Nephron progenitor cell (in vitro differentiated cells): Measurements from ENCODE around the gene CENPP.

Experiments
- DNase-seq: peaks from one replicate; pipeline ENCODE4 v3.0.0; 2021
- H3K27ac Mint-ChIP-seq: 2 replicates; pipeline ENCODE4 v1.8.0; 2021; ENCODE audit warnings: mild to moderate bottlenecking, moderate library complexity, mixed read lengths
- H3K27me3 Mint-ChIP-seq: 2 replicates; pipeline ENCODE4 v1.8.0; 2021; ENCODE audit warnings: mild to moderate bottlenecking, low read depth, mixed read lengths; ENCODE audit not compliant: poor library complexity
- H3K36me3 Mint-ChIP-seq: 2 replicates; pipeline ENCODE4 v1.8.0; 2021; ENCODE audit warnings: low read depth, mixed read lengths
- H3K4me1 Mint-ChIP-seq: 2 replicates; pipeline ENCODE4 v1.8.0; 2021; ENCODE audit warnings: mixed read lengths
- H3K4me3 Mint-ChIP-seq: 2 replicates; pipeline ENCODE4 v1.8.0; 2021; ENCODE audit warnings: mild to moderate bottlenecking, moderate library complexity, mixed read lengths
- H3K9me3 Mint-ChIP-seq: 2 replicates; pipeline ENCODE4 v1.8.0; 2021; ENCODE audit warnings: mild to moderate bottlenecking, moderate library complexity, mixed read lengths
- CTCF ChIP-seq: fragments of 200-600 bp; sonication (generic); IDR thresholded peaks from 2 replicates; pipeline ENCODE4 v1.5.0; 2021; ENCODE audit warnings: antibody characterized with exemption

The CENPP gene

DNA sequence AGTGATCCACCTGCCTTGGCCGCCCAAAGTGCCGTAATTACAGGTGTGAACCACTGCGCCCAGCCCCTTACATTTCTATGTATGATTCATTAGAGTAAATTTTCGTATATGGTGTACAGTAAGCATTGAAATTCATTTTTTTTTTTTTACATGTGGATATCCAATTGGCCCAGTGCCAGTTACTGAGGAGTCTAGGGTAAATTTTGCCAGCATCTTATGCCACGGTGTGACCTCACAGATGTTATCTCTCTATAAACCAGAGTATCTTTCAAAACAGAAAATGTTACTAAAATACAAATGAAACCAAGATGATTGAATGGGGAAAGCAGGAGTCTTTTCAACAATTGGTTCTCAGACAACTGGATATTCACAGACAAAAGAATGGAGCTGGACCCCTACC is 279.5 kb downstream of the CENPP start:
- no peak overlapping the region for H3K27ac Mint-ChIP-seq
- H3K4me3 Mint-ChIP-seq: no peak overlapping the region
- no peak for TF ChIP-seq CTCF
- peaks cover 41% of the 10 kb centered on the region for H3K4me1 Mint-ChIP-seq
- no peaks in the 10 kb centered on the region for H3K27me3 Mint-ChIP-seq
- H3K36me3 Mint-ChIP-seq: peaks cover 19% of the 10 kb centered on the region
- H3K9me3 Mint-ChIP-seq: peaks cover 35% of the 10 kb centered on the region
- no peak for DNase-seq

DNA sequence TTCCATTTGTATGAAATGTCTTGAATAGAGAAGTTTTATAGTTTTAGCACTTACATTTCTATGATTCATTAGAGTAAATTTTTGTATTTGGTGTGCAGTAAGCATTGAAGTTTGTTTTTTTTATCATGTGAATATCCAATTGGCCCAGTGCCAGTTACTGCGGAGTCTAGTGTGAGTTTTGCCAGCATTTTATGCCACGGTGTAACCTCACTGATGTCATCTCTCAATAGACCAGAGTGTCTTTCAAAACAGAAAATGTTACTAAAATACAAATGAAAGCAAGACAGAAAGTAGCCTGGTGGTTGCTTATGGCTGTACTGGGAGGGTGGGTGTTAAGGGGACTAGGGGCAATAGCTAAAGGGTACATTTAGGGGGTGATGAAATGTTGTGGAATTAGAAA is 281.3 kb downstream of the CENPP start:
- no peak overlapping the region for H3K4me3 Mint-ChIP-seq
- no peaks in the 10 kb centered on the region for H3K27me3 Mint-ChIP-seq
- DNase-seq: no peak
- peaks cover 32% of the 10 kb centered on the region for H3K4me1 Mint-ChIP-seq
- TF ChIP-seq CTCF: no peak
- no peak overlapping the region for H3K27ac Mint-ChIP-seq
- H3K9me3 Mint-ChIP-seq: peaks cover 35% of the 10 kb centered on the region
- H3K36me3 Mint-ChIP-seq: peaks cover 29% of the 10 kb centered on the region

GRCh38 chr9:92607773-92608172 is 282.0 kb downstream of the CENPP start:
- no peak for TF ChIP-seq CTCF
- H3K27ac Mint-ChIP-seq: peak overlapping the region; percentile 64
- peaks cover 35% of the 10 kb centered on the region for H3K9me3 Mint-ChIP-seq
- peak; percentile 23 for DNase-seq
- peaks cover 35% of the 10 kb centered on the region for H3K4me1 Mint-ChIP-seq
- H3K27me3 Mint-ChIP-seq: no peaks in the 10 kb centered on the region
- peaks cover 33% of the 10 kb centered on the region for H3K36me3 Mint-ChIP-seq
- no peak overlapping the region for H3K4me3 Mint-ChIP-seq

DNA sequence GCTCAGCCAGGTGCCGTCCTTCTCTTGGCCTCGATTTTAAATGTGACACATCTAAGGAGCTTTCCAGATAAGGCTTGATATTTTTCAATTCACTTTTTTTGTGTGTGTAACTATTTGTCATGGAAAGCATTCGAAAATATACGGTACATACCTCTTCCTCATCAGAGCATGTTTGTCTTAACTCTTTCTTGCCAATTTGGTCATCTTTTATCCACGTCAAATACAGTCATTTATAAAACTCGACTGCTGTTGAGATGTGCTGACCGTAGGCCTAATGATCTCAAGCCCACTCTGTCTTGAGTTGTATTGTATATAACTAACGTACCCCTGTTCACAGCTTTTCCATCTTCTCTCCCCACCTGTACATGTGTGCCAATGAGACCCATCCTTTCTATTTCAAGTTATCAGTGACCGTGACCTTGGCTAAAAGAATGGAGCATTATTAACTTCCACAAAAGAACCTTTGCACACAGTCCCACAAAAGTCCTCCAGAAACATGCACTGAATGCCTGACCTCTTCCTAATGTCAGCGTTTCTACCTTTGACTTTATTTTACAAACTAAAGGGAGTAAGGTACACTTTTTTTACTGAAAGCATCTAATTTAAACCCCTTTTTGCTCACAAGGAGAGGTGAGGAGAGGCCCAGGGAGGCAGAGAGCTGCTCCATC is 282.6 kb downstream of the CENPP start:
- H3K27ac Mint-ChIP-seq: peak overlapping the region; percentile 64
- peaks cover 35% of the 10 kb centered on the region for H3K4me1 Mint-ChIP-seq

GRCh38 chr9:92608909-92609445 is 283.2 kb downstream of the CENPP start:
- Mint-ChIP-seq H3K4me3 (no peak overlapping the region), H3K36me3 (peaks cover 25% of the 10 kb centered on the region), H3K27me3 (no peaks in the 10 kb centered on the region), H3K27ac (peak overlapping the region; percentile 80), H3K4me1 (peaks cover 35% of the 10 kb centered on the region), H3K9me3 (peaks cover 25% of the 10 kb centered on the region)
- TF ChIP-seq CTCF: no peak
- no peak for DNase-seq

More for the DNA sequence above, 282.6 kb downstream of the CENPP start:
- no peak for TF ChIP-seq CTCF
- peaks cover 31% of the 10 kb centered on the region for H3K36me3 Mint-ChIP-seq
- H3K9me3 Mint-ChIP-seq: peaks cover 31% of the 10 kb centered on the region
- DNase-seq: no peak
- H3K4me3 Mint-ChIP-seq: no peak overlapping the region
- no peaks in the 10 kb centered on the region for H3K27me3 Mint-ChIP-seq
